Activated CD4-positive, alpha-beta T cell treated with anti-CD3 and anti-CD28 coated beads, Interleukin-2, amount 50 U/mL, for 16 hours (primary cell): ENCODE data around the gene DOCK2.

Experiments
- DNase-seq: peaks from one replicate; pipeline ENCODE4 v3.0.0-alpha.2; 2020

The DOCK2 gene

DNA sequence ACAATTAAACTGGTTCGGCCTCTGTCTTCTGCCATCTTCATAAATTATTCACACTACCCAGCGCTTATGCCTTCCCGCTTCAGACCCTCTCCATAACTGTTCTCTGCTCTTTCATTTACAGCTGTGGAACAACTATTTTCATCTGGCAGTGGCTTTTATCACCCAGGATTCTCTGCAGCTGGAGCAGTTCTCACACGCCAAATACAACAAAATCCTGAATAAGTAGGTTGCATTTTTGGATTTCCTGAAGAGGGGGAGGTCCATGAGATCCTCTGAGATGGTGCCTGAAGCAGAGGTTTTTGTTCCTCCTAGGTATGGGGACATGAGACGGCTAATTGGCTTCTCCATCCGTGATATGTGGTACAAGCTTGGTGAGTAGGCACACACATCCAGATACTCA, 371.3 kb downstream of the DOCK2 start:
- DNase-seq: no peak

DNA sequence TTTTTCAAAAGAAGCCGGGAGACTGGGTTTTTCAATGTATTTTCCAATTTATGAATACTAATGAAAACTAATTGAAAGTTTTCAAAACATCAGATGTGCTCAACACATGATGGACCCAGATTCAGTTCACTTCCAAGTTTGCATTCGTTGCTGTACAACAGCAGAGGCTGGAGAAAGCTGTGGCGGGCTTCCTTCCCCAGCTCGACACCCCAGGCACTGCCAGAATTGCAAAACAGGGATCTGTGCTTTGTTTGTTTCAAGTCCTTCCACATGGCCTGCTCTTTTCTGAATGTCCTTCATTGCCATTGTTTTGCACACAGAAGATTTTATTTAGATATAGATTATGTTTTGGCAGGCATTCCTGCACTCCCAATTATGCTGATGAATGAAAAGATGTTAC, 373.5 kb downstream of the DOCK2 start:
- no peak for DNase-seq

DNA sequence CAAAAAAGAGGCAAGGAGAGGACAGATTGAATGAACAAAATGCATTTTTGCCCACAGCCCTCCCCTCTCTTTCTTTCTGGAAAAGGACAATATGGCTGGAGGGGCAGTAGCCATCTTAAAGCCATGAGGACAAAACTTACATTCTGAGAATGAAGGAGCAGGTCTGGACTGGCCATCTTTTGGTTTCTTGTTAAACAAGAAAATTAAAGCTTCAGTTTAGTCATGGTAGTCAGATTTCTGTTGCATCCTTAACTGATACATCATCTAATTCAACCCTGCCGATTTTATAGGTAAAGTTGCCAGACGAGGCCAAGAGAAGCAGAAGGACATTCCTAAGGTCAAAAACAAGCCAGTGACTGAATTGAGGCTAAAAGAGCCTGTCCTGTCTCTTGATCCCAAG, 374.7 kb downstream of the DOCK2 start:
- no peak for DNase-seq

DNA sequence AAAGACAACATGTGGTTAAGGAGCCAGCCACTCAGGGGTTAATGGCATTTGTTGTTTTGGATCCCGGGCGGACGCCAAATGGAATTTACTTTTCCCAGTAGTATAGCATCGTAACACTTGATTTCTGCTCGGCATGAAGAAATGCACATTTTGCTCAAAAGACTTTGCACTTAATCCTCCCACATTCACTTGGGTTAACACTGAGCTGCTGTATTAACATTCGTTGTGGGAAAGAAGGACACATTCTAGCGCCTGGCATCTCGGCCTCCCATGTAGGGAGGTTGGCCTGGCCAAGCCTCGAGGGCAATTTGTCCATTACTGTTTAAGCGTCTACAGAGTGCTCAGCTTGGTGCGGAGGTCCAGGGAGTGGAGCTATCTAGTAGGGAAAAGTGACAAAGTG, 375.5 kb downstream of the DOCK2 start:
- no peak for DNase-seq

DNA sequence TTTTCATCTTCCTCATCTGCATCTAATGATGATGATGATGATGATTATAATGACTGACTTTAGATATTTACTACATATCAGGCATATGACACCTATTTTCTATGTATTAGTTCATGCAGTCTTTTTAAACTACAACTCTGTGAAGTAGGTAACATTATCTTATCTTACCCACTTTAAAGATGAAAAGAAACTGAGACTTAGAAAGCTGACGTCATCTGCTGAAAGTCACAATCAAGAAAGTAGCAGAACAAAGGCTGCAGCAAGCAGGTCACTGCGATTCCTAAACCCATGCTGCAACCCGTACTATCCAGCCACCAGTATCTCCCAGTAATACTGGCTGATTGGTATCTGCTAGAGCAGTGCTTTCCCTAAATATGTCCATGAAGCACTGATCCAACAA, 383.3 kb downstream of the DOCK2 start:
- no peak for DNase-seq

DNA sequence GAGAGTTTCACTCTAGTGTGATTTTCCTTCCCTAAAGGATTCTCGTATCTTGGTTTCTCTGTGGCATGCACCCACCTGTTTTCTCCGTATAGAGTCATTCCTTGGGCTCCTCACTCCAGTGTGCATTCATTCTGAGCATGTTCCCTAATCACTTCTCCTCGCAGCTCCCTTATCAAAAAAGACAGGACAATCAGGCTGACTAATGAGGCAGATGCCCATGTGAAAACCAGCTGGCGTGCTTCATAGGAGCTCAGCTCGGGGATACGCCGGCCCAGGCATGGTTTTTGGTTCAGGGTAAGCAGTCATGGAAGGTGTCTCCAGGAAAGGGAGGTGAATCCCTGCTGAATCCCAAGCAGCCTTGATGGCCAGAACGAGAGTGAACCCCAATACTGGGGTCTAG, 384.4 kb downstream of the DOCK2 start:
- no peak for DNase-seq

DNA sequence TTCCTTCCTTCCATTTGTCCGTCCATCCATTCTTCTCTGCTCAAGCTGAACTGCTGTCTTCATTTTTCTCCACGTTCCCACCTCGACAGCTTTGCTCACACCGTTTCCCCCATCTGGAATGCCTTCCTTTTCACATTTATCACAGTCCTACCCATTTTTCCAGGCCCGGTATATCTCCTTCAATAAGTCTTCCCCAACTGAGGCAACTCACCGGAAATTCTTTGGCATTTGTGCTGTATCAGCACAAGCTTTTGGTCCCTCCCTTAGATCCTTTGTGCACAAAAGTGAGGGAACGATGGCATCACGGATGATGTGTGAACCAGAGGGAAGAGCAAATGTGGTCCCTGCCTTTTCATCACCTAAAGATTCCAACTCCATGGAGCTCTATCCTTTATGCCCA, 388.8 kb downstream of the DOCK2 start:
- no peak for DNase-seq

DNA sequence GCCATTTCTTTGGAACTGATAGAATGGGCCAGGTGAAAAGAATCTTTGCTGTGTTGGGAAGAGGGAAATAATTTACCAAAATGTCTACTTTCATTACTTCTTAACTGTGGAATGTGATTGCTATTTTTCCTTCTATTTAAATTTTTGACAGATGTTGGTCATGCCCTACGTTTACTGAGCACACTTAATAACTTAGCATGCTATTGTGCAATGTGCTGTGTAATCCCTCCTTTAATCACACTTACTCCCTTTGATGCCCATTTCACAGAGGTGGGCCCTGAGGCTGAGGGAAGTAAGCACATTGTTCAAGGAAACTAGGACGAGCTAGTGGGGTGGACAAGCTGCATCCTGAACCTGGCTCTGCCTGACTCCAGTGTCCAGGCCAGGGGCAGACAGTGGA, 391.0 kb downstream of the DOCK2 start:
- DNase-seq: no peak

DNA sequence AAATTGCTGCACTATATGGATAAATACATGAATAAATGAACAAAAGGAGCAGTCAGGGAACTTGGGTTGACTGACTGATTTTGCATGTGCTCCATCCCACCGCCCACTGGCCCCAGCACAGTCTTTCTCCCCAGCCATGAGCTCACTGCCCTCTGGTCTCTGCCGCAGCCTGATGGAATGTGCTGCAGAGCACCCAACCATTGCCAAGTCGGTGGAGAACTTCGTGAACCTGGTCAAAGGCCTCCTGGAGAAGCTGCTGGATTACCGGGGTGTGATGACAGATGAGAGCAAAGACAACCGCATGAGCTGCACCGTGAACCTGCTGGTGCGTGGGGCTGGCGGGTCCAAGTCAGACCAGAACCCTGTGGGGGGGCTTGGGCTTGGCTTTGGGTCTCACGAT, 397.2 kb downstream of the DOCK2 start:
- DNase-seq: no peak

DNA sequence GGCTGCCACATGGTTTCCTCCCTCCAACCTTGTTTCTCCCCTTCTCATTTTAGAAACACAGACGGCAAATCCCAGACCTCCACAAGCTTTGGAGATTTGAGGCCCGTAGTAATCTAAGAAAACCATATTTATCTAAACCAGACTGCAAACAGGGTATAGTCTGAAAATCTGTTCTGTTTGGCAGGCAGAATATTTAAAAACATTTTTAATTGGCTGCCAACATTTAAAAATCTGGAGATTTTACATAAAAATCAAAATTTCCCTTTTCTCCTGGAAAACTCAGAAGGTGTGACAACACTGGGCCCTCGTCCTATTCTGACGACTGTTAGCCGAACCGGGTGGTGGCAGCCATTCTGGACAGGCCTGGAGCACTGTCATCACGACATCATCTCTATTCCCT, 401.2 kb downstream of the DOCK2 start:
- DNase-seq: no peak

DNA sequence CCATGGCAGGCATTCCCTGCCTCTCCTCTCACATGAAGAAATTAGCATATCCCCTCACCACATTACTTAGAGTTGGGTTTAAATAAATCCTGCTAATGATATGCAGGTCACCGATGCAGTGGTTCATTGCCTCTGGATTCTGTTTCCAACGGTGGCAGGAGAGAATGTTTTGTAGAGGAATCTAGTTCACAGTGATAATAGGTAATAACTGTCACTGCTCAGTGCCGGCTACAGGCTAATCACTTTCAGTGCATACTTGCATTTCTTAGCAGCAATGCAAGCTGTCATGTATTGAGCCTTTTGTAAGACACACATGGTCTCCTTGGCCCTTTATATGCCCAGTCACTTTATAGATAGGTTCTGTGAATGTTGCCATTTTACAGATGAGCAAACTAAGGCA, 402.8 kb downstream of the DOCK2 start:
- DNase-seq: no peak

DNA sequence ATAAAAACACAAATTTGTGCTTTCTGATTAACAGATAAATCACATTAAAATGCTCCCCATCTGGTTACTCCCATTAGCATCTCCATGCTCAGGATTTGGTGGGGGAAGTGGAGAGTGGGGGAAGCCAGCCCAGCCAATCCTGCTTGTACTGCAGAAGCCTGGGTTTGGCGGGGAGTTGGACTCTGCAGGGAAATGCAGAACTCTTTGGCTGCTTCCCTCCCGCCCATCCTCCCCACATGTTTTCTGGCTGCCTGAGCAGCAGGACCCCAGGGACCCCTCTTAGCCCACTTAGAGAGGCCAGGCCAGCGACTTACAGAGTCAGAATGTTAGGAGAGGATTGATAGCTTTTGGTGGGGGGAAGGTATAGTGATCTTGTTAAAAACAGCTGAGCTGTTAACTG, 409.2 kb downstream of the DOCK2 start:
- no peak for DNase-seq

DNA sequence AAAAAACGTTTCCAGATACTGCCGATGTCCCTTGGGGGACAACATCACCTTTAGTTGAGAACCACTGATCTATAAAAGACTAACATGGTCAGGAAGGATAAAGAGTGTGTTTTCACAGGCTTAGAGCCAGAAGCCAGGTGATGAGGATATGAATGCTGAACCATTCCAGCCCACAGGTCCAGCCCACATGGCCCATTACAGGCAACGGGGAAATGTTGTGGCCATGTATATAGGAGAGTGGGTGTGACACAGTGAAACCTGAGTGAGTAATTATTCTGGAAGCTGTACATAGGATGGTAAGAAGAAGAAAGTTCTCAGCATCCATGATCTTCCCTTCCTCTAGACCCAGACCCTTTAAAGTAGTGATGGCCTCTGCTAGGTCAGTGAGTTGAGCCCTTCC, 412.6 kb downstream of the DOCK2 start:
- DNase-seq: no peak

DNA sequence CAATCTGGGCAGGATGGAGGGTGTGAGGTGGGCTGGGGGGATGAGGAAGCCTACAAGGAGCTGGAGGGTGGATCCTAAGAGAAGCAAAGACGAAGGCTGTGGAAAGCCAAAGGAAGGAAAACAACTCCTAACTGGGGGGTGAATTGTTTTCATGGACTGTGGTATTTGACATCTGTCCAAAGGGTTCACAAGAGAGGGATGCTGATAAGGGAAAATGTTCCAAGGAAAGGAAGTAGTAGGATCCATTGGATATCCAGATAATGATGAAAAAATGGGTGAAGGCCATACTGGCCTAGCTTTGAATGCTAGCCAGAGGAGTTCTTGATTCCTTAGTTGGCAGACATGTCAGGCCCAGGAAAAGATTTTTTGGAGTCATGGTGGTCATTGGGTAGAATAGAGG, 416.8 kb downstream of the DOCK2 start:
- no peak for DNase-seq

DNA sequence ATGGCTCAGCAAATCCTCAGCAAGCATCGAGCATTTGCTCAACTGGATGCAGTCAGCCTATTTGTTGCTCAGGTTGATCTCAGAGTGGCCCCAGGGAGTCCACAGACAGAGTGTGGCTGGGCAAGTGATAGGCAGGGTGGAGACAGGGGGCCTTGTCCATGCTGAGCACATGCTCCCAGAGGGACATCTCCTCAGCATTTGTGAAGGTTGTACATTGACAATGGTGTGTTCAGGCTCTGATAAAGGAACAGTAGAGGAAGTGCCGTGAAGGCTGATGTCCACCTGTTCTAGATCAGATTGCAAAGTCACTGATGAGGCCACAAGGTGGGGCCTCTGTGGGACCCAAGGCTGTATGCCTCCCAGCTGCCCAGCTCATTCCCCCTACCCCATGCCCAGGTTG, 418.5 kb downstream of the DOCK2 start:
- no peak for DNase-seq

DNA sequence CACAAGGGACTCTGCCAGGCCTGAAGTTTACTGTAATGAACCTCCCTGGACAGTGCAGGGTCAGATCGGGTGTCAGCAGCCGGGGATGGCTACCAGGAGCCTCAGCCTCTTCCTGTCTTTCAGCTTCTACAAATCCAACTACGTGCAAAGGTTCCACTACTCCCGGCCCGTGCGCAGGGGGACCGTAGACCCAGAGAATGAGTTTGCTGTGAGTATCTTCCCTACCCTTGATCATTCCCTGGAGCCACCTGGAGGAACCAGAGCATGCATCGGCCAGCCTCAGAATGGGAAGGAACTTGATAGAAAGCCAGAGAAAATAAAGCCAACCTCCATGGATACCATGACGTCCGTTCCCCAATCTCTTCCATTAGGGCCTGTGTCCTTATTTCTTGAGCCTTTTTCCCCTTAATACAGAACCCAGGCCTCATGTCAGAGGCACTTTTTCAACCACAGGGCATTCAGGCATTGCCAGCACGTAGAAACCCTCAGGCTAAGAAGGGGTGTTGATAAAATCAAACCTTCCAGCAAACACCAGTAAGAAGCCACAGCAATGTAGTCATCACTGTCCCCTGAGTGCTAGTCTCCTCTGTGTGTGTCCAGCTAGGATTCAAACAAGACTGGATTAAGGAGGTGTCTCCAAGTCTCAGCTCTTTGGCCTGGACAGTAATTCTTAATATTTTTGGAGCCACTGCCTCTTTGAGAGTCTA, 419.6 kb downstream of the DOCK2 start:
- DNase-seq: no peak

DNA sequence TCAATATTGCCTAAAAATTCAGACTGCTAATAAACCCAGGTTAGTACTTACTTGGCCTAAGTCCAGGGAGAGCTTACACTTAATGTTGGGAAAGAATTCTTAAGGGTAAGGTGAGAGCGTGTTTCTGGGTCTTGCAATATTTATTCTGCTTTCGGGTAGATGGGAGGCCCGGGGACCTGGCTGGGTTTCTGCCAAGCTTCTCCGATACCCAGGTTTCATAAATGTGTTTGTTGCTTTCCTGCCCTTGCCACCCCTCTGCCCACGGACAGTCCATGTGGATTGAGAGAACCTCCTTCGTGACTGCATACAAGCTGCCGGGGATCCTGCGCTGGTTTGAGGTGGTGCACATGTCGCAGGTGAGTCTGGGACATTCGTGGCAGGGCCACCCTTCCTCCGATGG, 420.2 kb downstream of the DOCK2 start:
- DNase-seq: no peak

DNA sequence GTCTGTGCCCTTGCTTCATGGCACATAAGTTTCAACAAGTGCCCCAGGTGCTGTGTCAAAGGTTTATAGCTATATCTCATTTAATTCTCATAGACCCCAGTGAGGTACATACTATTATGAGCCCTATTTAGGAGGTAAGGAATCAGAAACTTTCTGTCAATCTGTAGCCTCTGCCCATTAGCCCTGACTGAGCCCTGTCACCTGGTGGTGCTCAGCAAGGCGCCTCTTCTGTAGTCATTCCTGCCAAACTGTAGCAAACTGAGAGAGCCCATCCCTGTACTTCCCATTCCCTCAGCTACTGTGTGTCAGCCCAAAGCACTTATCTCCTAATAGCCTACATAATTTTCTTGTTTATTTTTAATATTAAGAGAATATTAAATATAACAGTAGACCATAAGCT, 422.1 kb downstream of the DOCK2 start:
- no peak for DNase-seq

DNA sequence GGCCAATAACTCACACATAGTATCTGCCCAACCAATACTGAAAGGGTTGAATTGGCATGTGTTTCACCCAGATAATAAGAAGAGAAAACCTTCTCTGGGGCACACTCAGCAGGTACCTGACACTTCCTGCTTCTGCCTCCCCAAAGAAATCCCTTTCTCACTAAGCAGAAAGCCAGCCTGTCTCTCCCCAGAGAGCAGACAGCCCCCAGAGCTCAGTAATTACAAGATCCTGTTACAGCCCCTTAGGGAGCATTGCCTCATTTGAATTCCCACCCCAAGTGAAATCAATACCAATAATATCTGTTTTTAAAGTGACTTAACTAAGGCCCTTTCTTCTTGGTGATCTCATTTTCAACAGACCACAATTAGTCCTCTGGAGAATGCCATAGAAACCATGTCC, 430.1 kb downstream of the DOCK2 start:
- no peak for DNase-seq

DNA sequence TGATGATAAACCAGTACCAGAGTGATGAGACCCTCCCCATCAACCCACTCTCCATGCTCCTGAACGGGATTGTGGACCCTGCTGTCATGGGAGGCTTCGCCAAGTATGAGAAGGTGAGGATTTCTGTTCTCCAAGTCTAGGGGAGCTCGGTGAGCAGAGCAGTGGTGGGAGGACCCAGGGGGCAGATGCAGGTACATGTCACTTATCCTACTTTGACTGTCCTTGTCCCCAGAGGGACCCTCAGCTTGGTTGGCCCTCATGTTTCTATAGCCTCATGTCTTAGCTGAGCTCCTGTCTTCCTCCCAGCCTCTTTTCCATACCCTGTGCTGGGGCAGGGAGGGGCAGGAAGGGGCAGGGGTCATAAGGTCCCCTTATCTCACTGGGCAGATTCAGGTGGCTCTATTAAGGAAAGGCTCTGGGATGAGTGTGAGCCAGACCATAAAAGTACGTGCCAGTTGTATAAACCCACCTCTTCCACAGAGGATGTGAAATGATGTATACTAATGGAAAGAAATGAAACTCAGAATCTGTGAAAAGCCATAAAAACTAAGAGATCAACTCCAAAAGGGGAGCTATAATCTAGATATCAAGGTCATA, 430.6 kb downstream of the DOCK2 start:
- no peak for DNase-seq

DNA sequence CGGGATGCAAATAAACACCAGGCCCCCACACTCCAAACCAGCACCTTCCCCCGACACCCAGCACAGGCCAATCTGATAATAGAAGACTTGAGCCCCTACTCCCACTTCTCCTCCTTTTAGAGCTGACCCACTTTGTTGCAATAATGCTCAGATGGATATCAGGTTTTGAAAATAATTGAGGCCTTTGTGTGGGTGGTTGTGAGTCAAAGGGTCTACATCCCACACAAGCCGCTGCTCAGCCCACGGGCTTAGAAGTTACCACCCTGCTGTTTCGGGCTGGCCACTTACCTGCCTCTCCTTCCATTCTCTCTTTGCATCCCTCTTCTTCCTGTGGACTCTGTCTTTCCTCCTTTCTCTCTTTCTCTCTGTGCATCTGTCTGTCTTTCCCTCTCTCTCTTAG, 432.4 kb downstream of the DOCK2 start:
- DNase-seq: no peak

DNA sequence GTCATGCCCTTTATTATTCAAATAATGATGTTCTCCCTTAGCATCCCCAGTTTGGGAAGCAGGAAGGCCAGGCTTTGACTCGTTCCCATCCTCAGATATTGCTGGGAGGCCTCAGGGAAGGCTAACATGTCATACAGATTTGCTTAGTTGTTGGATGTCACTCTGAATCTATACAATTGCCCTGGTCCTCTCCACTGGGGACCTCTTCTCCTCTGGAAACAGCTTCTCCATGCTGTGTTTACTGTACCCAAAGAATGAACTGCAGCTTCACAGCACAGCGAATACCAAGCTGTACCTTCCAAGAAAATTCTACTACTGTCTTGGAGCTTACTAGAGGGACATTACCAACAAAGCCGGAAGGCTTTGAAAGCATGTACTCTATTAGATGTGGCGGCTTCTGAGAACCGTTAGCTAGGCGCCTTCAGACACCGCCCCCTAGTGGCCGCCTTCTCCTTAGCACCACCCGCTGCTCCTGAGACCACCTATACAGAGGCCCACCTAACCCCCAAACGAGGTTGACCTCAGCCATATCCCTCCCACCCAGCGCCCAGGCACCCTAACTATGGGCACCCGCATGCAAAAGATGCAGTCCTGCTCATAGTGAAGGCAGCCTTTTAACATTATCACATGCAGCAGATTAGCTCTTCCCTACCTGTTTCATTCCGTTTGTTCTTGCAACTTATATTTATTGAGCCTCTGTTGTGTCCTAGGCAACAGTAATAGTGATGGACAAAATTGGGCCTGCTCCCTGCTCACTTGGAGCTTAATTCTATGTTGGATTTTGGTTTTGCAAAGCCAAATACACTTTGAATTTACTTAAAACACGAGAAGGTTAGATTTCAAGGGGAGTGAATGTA, 433.7 kb downstream of the DOCK2 start:
- no peak for DNase-seq

DNA sequence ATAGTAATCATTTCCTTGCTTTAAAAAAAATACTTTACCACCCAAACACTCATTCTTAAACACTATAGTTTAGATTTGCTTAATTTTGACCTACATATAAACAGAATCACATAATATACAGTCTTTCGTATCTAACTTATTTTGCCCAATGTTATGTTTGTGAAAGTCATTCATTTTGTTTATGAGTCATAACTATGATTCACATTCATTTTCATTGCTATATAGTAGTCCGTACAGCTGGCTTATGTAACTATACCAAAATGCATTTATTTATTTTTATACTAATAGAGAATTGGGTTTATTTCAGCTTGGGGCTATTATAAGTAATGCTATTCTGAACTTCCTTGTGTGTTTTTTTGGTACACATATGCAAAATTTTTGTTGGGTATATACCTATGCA, 434.7 kb downstream of the DOCK2 start:
- DNase-seq: no peak

DNA sequence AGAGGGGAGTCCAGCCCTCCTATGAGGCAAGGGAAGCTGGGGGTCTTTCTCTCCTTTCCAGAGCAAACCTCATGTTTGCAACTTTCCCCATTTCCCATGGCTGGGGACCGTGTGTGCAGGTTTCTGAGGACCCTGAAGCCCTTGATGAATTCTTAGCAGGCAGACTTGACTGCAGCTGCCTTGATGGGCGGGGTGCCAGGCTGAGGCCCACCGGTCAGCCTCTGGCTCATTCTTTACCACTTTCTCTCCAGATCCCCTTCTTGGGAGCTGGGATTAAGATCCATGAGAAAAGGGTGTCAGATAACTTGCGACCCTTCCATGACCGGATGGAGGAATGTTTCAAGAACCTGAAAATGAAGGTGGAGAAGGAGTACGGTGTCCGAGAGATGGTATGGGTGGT, 438.6 kb downstream of the DOCK2 start:
- DNase-seq: no peak
